Measurements from ENCODE around the gene TBC1D19.

DNA sequence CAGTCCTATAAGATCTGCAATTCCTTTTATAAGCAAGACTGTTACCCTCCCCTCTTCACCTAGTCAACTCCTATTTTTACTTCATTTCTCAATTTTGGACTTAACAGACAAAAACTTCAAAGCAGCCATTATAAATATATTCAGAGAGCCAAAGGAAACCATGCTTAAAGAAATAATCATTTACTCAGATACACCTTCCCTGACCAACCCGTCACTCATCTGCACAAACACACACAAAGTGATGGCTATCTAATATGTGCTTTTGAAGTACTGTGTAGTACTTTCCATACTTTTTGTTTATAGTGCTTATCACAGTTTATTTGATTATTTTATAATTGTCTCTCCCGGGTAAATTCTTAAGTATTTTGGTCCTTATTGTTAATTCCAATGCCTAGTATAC, 117.2 kb downstream of the TBC1D19 start:
- TF ChIP-seq, protein P1, sequence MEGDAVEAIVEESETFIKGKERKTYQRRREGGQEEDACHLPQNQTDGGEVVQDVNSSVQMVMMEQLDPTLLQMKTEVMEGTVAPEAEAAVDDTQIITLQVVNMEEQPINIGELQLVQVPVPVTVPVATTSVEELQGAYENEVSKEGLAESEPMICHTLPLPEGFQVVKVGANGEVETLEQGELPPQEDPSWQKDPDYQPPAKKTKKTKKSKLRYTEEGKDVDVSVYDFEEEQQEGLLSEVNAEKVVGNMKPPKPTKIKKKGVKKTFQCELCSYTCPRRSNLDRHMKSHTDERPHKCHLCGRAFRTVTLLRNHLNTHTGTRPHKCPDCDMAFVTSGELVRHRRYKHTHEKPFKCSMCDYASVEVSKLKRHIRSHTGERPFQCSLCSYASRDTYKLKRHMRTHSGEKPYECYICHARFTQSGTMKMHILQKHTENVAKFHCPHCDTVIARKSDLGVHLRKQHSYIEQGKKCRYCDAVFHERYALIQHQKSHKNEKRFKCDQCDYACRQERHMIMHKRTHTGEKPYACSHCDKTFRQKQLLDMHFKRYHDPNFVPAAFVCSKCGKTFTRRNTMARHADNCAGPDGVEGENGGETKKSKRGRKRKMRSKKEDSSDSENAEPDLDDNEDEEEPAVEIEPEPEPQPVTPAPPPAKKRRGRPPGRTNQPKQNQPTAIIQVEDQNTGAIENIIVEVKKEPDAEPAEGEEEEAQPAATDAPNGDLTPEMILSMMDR (IDR thresholded peaks at IDR 0.05): no peak
- TF ChIP-seq POLR2A (IDR thresholded peaks at IDR 0.05): no peak

Measured in tibial nerve (tissue), 3 donors.